Hematopoietic multipotent progenitor cell treated with erythropoietin and hydrocortisone succinate and interleukin-3 and kit ligand, for 6 days (in vitro differentiated cells): Measurements from ENCODE around the gene GRIA2.
"Not testable (repeated sequence)": the region's sequence is repeated elsewhere in the genome, so short reads cannot be mapped to it uniquely, and the experiment has no call there.

Source experiments
- DNase-seq: peaks from one replicate; pipeline ENCODE4 v3.0.0-alpha.2; 2015

GRIA2 gene

DNA sequence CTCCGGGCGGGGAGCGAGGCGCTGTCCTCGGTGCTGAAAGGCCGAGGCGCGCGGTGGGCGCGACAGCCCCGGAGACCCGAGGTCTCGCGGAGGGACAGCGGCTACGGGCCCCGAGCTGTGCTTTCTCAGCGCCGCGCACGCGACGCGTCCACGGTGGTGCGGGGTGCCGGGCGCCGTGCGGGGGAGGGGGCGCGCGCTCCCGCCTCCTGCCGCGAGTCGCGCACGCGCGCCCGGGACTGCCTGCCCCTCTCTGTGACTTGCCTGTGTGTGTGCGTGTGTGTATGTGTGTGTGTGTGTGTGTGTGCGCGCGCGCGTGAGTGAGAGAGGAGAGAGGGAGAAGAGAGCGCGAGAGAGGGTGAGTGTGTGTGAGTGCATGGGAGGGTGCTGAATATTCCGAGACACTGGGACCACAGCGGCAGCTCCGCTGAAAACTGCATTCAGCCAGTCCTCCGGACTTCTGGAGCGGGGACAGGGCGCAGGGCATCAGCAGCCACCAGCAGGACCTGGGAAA is at the start of gene GRIA2:
GRIA2 (plus strand) TSS at position 358 of the 511 bp plus-strand sequence. CDS start 315 bp downstream, outside the sequence.
- peak; percentile 67 for DNase-seq

DNA sequence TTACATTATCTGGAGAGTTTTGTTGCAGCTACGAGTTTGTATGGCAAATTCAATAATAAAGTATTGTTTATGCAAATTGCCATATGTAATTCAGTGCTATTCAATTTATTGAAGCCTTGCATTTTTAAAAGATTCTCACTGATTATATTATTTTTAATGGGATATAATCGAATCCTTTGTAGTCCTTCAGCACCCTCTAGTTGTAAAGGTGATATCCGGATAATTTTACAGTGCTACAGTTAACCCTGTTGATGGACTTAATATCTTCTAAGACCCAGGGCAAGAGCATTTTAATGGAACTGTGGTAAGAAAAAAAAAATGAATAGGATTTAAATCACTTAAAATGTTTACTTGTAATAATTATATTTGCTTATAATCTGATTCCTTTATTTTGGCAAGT is 48.5 kb upstream of the GRIA2 start:
- DNase-seq, result peak; percentile 3

DNA sequence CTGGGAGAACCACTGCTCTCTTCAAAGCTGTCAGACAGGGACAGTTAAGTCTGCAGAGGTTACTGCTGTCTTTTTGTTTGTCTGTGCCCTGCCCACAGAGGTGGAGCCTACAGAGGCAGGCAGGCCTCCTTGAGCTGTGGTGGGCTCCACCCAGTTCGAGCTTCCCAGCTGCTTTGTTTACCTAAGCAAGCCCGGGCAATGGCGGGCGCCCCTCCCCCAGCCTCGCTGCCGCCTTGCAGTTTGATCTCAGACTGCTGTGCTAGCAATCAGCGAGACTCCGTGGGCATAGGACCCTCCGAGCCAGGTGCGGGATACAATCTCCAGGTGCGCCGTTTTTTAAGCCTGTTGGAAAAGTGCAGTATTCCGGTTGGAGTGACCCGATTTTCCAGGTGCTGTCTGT is 40.3 kb upstream of the GRIA2 start:
- not testable (repeated sequence) for DNase-seq

DNA sequence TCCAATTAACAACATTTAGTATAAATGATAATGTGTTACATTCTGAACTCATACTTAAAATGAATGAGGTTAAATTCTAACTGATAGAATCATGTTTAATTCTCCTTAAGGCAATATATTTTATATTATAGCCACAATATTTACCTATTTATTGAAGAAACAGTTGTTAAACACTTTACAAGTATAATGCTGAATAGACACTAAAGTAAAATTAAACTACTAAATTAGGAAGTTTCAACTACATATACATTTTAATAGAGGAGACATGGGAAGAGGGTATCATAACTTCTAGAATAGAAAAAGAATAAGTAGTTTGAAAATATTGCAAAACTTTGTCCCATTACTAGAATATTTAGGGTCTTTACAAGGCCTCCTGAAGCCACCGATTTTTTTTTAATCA is 36.2 kb upstream of the GRIA2 start:
- DNase-seq, result no peak

DNA sequence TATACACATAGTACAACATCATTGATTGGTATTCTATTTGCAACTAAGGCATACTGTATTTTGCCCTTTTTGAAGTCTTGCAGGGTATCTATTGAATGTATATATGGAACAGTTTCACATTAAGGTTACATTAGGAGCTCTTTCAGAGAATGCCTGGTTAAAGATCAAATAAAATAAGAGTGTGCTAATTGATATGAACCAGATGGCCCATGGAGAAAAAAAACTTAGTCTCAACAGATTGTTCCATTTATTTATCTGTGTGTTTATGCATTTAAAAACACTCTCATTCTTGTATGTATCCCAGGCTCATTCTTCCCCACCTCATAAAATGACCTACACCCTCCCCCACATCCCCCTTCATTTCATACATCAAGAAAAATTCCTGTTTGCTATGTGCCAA is 35.2 kb upstream of the GRIA2 start:
- DNase-seq, result no peak

DNA sequence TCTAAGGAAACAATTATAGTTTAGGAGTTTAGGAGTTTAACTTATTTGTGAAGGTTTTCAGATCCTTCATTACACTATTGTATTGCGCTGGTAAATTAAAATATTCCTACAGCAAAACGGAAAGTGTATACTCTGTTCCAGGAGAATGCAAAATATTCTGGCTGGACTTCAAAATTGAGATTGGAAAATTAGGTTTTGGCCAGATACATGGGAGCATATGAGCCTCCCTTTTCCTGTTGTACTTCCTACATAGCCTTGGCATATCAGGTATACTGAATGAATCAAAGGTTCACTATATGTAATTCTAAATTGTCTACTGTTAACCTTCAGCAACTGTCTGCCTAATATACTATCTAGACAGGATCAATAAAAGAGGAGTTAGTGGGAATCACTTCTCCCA is 25.2 kb upstream of the GRIA2 start:
- DNase-seq, result no peak

DNA sequence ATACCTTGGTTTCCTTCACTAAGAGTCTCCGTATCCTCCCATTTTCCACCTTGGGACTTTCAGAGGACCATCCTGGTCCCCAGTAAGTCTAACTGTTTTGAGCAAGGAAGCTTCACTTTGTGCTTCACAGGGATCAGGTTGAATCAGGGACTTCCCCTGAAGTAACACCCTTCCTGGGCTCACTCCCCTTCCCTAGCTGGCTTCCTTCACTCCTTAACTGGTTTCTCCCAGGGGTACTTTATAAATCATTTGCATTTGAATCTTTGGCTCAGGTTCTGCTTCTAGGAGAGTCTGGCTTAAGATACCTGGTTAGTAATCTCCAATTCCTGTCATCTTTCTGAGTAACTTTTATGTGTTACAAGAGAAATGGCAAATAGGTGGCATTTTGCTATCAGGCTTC is 24.5 kb upstream of the GRIA2 start:
- DNase-seq, result no peak

DNA sequence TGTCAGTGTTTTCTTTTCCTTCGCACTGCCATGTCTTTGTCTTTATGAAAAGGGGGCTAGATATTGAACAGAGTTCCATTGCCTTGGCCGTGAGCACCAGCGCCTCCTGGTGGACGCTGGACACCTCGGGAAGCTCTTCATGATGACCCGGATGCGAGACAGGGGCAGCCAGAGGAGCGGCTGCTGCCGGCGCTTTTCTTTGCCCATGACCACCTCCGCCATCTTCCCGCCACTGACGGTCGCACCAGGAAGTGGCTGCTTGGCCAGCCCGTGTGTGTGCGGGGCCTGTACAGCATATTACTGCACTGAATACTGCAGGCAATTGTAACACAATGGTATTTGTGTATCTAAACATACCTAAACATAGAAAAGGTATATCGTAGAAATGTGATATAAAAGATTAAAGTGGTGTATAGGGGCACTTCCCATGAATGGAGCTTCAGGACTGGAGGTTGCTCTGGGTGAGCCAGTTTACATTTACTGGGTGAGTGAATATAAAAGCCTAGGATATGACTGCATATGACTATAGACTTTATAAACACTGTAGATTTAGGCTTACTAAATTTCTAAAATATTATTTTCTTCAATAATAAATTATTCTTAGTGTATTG is 15.8 kb upstream of the GRIA2 start:
- DNase-seq, result peak; percentile 52

DNA sequence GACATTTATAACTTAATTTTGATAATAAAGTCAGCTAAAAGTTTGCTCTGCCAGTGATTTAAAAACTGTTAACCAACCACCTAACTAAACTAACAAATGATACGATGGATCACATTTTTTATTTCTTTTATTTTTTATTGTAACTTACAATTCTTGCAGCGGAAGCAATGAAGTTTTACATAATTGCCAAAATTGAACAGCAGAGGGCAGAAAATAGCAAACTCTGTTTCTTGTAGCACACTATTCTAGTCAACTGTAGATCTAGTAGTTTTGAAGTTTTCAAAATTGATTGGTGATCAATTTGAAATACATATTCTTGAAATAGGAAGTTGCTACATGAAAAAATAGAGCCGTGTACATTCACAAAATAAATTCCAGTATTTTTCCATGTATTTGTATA is 2.8 kb upstream of the GRIA2 start:
- DNase-seq, result peak; percentile 40

DNA sequence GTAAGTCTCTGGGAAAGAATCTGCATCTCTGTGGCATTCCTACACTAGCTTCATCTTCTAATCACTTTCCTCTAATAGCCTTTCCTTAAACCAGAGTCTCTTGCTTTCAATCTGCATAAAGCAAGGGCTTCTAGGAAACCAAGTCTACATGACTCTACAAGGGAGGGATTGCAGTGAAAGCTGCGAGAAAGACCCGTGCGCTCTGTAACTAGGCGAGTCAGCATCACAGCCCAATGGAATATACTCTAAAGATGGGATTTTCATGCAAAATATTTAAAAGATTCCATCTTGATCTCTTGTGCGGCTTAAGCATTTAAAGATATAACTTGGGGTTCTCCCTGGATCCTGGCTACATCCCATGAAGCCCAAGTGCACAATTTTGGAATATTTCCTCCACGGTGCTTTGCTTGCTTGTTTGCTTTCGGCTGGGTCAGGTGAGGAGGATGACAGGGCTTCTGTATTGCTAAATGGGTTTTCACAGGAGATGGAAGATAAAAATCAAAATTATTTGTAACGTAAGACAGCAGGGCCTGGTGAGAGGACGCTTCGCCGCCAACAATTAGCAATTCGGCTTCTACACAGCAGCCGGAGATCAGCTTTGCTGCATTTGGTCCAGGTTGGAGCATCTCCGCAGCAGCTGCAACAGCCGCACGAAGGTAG is 687 bp upstream of the GRIA2 start:
- no peak for DNase-seq

DNA sequence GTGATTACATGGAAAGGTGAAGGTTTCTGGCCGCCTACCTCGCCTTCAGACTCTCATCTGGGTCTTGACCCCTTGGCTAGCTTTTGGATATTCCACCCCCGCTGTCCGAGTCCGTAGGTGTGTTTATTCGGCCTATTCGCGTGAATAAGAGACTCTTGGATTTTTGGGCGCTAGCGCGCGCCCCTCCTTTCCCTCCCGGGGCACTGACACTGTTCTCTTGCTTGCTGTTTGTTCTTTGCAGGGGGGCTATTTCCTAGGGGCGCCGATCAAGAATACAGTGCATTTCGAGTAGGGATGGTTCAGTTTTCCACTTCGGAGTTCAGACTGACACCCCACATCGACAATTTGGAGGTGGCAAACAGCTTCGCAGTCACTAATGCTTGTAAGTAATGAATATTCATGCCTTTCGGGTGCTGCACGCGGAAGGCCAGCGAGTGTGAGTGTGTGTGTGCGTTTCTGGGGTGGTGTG is 932 bp downstream of the GRIA2 start:
- no peak for DNase-seq

DNA sequence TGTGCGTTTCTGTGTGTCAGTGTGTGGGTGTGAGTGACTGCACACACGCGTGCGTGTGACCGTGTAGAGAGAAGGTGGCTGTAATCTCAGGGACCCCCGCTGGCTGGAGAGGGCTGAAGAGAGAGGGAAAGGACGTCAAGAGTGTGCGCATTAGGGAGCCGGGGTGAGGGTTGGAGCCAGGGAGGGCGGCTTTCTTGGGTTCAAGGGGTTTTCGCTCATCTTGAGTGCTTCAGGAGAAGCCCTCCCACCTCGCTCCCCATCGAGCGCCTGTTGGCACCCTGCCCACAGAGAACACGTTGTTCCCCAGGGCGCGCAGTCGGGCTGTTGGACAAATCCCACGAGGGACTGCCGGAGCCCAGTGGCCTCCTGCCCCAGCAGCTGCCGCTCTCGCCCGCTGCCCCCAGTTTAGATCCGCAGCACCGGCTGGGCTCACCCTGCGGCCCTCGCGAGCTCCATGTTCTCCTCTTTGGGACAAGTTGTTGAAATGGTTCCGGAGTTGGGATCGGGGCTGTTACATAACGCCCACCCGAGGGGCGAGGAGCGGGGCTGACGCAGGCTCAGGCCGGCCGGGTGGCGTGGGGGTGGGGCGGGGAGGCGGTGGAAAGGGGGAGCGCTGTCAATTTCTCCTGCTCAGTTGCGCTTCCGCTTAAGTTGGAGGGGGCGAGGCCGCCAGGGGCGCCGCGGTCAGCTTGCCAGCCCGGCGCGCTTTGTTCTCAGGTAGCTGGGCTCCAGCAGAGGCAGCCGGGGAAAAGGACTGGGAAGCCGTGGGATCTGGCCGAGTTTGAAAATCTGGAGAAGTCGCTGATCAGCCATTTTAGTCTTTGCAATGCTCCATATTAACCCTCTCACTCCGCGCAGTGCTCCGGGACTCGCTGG is 1.6 kb downstream of the GRIA2 start:
- no peak for DNase-seq

DNA sequence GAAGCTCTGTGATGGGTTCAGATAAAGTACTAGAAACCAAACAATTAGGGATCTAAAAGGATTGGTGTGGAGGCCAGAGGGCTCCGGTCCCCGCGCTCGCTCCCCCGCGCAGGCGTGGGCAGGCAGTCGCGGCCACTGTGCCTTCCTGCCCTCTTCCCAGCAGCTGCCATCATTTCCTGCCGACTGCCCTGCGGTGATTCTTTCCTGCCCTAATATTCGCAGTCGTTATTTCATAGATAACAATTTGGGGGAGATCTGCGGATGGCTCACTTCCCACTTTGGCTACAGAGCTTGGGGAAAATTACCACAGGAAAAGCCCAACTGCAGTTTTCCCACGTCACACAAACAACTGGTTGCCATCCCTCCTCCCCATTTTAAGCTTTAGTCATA is 2.2 kb downstream of the GRIA2 start:
- DNase-seq, result no peak

DNA sequence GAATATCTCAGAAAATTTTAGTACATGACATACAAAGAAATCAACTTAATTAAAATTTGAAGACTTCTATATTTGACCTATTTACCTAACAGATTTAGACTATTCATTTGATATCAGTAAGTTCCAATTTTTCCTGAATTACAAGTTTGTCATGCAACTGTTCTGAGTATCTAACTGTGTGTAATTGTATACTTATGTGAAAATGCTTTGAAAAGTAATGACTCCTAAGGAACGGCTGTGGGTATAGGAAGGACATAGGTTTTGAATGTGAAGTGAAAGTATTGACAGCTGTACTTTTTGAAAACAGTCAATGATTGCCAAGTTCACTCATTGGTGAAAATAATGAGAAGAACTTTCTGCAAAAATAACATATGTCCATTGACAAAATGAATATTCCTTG is 2.9 kb downstream of the GRIA2 start:
- no peak for DNase-seq

DNA sequence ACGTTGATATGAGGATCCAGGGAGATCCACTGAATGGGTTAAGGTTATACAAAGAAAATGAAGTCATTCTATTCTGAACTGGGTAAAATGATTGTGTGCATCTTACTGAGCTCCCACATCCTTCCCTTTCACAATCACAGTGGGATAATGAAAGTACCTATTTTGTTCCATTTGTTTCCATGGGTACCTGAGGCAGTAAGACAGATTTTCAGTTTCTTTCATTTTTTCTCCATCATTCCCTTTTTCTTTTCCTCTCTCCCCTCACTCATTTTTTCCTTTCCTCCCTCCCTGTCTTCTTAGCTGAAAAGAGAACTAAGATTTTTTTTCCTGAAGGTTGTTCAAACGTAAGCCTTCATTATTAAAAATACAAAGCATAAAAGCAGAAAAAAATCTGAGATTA is 4.6 kb downstream of the GRIA2 start:
- no peak for DNase-seq

DNA sequence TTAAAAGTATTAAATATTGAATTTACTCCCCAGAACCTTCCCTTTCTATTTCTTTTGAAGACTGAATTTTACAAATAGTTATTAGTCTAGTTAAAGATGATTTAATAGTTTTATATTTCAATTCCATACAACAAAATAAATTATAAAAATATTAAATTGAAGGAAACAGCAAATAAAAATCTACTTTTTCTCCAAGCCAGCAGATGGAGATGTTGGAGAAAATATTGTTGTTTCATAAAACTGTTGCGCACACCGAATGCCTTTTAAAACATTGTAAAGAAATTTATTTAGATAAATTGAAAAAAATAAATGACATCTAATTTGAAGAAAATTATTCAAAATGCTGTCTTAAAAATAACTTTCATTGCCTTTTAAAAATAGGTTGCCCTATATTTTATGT is 5.5 kb downstream of the GRIA2 start:
- no peak for DNase-seq

DNA sequence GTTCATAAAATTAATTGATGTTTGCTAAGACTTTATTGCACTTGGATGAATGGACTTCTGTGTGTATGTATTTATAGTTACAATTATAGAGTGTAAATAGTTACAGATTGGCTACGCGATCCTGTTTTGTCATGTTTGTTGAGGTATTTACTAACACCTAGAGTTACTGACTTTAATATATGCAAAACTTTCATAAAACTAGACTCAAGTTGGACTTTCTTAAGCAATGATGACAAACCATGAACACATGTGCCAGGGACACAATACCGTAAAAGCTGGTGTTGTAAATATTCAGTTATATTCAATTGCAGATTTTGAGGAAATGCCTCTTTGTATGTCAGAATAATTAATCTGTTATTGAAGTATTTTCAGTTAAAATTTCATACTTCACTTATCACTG is 6.1 kb downstream of the GRIA2 start:
- no peak for DNase-seq

DNA sequence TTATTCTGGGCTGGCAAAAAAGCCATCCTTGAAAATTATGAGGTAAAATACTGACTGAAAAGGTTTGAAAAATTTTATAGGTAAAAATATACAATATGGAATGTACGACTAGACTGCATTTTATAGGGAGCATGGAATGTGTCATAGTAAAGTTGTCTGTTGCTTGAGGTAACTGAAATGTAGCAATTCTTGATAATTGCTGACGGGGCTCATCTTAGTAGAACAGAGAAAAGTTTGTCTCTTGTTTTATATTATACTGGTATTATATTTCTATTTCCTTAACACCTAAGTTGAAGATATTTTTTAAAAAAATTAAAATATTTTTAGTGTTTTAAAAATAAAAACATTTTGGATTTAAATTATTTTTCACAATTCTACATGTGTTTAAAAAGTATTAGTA is 11.0 kb downstream of the GRIA2 start:
- DNase-seq, result no peak

DNA sequence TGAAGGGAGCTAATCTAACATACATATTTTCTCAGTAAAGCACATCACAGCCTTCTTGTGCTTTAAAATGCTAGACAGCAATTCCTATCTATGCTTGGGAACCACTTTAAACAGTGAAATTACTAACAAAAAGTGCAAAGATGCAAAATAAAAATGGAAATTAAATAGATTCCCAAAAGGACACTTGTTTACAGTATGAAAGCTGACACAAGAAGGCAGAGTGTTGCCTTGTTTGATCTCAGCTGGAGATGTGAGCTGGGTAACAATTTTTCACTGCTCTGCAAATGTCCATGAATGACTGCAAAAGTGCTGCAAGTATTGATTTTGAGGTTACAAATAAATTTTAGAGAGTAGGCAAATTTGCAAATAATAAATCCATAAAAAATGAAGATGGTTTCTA is 22.3 kb downstream of the GRIA2 start:
- DNase-seq, result no peak

DNA sequence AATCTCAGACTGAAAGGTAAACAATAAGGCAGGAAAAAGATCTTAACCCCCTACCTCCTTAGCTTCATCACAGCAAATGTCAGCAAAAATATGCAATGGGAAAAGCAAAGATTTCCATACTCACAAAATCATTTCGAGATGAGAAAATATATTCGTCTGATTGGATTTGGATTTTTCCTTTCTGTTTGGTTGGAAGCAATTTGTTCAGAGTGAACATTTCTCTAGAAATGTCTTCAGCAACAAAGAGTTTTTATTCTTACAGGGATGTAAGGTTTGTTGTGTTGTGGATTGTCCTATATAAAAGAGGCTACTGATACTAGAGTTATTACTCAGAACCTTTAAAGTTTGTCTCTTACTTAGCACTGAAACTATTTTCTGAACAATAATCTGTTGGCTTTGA is 23.8 kb downstream of the GRIA2 start:
- DNase-seq, result no peak

DNA sequence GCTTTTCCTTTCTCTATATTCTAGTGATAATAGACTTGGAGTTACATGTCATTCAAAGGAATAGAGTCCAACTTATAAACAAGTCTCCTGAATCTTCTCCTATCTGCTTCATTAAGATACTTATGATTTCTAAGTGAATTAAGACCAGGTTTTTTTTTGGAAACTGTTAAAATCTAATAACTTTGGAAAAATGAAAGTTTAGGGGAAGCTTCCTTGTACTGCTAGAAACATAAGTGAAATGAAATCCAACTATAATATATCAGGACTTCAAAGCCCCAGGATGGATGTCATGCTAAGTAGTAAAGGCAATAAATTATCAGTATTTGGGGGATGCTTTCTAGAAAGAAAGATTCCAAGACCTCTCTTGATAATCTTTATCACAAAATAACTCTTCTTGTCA is 24.8 kb downstream of the GRIA2 start:
- no peak for DNase-seq

DNA sequence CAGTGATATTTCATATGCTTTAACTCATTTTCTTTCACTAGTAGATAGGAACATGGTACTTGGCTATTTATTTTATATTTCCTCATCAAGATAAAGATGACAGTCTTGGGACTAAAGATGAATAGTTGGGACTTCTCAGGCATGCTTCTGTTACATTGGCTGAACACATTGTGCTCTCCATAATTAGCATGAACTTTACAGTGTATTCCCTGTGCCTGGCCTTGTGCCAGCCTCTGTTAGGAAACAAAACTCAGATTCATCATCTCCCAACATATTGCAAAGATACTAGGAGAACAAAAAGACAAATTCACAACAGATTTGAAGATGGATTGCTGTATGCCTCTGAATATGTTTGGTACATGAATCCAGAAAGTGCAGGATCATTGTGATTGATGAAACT is 26.4 kb downstream of the GRIA2 start:
- DNase-seq, result no peak

DNA sequence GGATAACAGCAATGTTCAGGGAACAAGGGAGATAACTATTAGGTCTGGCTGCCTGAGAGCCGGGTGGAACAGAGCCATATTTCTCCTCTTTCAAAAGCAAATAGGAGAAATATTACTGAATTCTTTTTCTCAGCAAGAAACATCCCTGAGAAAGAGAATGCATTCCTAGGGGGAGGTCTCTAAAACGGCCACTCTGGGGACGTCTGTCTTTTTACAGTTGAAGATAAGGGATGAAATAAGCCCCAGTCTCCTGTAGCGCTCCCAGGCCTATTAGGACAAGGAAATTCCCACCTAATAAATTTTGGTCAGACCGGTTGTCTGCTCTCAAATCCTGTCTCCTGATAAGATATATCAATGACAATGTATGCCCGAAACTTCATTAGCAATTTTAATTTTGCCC is 37.6 kb downstream of the GRIA2 start:
- DNase-seq, result not testable (repeated sequence)

DNA sequence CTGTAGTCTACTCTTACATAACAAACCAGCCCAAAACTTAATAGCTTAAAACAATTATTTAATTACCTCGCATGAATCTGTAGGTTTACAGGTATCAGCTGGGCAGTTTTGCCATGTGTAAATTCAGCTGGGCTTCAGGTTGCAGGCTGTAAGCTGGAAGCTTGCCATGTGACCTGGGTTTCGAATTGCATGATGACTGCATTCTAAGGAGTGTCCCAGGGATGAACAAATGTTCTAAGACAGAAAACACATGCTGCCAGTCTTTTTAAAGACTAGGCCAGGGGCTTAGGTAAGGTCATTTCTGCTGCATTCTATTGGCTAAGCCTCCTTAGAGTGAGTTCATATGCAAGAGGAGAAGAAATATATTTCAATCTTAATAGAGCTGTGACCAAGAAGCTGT is 44.8 kb downstream of the GRIA2 start:
- no peak for DNase-seq
